ENCODE data around the gene ROR2. TPM values are rescaled to one million over a fixed set of nuclear protein-coding genes. Genes with fewer than 3 reads are reported as not detected.

ROR2 gene
- total RNA-seq, 1 donor from 2014 or later = 0.43 TPM

DNA sequence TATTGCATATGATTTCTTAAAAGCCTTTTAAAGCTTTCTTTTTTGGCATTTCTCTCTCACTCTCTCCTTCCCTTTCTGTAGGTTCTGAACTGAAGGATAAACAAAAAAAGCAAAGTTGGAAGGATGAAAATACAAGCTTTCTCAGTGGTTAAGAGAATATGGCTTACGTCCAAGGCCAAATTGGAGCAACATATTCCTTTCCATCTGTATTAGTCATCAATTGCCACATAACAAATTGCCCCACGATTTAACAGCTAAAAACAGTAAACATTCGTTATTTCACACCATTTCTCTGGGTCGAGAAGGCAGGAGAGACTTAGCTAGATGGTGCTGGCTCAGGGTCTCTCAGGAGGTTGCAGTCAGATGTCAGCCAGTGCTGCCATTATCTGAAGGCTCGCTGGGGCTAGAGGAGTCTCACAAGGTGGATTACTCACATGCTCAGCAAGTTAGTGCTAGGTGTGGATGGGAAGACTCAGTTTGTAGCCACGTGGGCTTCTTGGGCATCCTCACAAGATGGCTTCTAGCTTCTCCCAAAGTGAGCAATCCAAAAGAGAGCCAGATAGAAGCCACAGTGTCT lies 2.0 kb upstream of the ROR2 start:
- intact Hi-C loops (cut with DNase I) = no loop called here
- DNase-seq (no peak), ATAC-seq (ENCODE audit: poor library complexity) (no peak)

DNA sequence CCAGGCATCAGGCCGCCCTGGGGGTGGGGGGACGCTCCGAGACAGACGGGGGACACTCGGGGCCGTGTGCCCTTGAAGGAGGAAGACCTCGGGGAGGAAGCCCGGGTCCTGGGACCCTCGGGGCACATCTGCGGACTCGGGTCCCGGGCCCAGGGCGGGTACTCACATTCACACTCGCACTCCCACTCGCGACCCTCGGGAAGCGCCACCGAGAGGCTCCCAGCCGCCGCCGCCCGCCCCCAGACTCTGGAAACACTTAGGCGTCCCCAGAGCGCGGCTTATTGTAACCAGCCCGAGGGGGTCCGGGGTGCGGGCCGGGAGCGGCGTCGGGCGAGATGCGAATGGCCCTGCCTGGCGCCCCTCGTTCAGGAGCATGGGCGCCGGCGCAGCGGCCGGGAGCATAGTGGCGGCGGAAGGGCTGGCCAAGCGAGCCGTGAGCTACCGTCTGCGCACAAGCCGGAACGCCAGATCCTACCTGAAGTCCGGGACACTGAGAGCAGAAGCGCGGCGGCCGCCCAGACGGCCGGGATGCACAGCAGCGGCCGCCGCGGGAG lies 559 bp downstream of the ROR2 start:
- DNase-seq (no peak), ATAC-seq (ENCODE audit: poor library complexity) (peak; percentile 28)
- intact Hi-C loops (cut with DNase I) = no loop called here

DNA sequence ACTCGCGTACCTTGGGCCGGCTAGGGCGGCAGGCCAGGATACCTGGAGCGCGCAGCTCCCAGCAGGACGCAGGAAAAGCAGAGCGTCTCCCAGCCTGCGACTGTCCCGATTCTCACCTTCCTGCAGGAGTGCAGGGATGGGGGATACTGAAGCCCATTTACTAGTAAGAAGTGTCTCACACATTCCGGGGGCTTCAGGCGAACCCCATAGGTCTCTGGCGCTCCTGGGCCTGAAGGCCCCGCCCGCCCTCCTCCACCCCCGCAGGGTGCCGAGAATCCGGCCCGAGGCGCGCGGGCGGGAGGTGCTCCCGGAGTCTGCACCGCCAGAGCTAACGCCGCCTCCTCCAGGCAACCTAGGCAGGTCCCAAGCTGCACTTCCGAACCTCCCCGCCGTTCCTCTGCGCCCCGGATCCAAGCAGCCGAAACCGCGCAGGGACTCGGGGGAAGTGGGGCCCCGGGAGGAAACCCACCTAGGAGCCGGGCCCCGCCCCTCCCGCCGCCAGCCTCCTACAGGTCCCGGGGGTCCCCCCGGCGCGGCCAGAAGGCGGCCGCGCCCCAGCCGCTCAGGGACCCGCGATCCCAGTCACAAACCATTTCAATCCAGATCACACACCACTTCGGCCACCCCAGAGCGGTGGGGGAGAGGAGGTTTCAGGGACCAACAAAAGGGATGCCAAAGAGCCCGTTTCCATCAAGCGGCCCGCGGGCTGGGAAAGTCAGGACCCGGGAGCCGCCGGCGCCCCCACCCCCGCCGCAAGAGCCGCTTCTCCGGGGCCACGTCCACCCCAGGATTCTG lies 1.2 kb downstream of the ROR2 start:
- ATAC-seq (ENCODE audit: poor library complexity) = peak; percentile 63
- intact Hi-C loops (cut with DNase I) = no loop called here
- peak; percentile 47 for DNase-seq

DNA sequence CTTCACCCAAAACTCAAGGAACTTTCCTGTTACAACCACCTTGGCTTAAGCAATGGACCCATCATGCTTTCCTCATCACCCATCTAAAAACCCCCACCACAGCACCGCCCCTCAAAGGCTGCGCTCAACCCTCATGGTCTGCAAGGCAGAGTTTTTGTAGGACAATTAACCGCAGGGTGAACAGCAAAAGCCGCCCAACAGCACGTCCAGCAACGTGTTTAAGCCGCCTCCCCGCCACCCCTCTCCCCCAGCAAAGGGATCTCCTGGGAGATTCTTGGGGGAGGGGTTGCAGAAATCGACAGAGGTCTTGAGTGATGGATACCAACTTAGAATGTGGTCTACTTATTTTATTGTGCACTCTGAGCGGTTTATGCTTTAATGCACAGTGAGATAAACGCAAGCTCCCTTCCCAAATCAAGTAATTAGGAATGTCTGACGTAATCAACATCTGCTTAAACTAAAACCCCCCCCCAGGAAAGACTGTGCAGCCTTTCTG lies 1.9 kb downstream of the ROR2 start:
- DNase-seq (no peak), ATAC-seq (ENCODE audit: poor library complexity) (no peak)
- intact Hi-C loops (cut with DNase I) = no loop called here

DNA sequence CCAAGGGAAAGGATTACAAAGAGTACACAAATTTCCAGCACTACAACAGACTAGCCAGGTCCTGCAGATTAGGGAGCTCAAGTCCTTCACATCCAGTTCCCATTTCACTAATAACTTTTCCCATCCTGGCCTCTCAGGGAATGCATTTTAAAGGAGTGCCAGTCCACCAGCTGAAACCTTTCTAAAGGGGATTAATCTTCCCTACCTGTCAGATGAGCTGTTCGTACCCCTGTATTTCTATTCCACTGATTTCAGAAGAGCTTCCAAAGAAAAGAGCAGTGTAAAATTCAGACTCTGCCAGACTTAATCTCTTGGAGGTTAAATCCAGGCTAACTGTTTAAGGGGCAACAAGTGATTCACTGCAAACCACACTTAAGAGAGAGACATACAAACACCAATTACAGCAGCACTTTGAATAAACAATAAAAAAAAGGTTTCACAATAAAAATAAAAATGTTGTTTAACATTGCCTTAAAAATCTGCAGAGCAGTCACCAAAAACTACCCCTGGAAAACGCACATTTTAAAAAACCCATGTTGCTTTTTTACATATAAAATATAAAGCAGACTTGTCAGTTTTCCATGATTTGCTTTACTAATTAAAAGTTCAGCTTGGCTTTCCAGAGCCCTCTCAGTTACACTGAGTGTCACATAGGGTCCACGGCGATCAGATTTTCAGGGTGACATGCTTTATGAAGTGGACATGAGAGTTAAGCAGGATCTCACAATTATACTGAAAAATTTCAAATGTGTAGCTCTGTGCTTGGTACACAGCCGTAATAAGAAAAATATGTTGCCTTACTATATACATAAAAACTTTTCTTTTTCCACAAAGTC lies 3.2 kb downstream of the ROR2 start:
- no peak for ATAC-seq (ENCODE audit: poor library complexity)
- DNase-seq = no peak
- intact Hi-C loops (cut with DNase I) = no loop called here

DNA sequence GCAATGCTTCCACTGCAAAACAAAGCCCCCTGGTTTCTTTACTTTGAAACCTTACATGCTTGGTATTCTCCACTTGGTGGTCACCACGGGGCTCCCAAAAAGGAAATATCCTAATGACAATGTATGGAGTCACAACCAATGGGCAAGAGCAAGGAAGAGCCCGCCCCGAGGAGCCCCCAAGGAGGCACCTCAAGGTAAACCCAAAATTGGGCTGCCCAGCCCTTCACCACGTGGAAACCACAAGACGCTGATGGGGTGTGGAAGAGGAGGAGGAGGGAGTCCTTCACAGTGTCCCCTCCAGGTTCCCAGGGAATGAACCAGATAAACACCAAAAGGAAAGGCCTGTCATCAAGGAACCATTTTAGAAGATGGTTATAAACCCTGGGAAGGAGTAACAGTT lies 3.8 kb downstream of the ROR2 start:
- no peak for DNase-seq
- intact Hi-C loops (cut with DNase I) = no loop called here
- ATAC-seq (ENCODE audit: poor library complexity) = no peak

DNA sequence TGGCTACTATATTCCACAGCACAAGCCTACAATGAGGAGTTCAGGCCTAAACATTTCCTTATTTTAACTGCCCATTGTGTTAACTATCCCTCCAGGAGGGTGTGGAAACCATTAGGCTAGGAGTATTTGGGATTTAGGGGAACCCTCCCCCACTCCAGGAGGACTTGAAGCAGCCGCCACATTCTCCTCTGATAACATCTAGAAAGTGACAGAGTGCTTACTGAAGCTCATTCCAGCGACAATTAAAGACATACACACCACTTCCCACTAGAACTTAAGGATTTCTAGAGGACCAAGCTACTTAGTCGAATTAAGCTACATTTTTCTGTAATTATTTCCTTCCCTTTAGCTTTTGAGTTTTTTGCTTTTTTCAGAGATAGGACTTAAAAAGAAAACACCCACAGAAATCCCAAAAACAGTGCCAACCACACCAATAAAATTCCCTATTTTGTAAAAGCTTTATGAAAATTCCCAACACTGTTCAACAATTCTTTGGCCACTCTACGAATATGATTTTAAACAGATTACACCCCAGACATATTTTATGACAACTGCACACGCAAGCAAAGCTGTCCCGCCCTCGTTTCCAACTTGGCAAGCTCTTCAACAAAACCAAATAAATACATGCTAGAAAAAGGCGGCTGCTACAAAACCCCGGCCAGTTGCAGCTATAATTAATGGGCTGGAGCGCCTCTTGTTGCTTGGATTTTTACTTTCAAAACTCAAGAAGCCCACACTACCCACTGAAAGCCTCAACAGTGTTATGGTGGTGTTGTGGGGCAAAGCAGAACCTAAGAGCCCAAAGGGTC lies 4.5 kb downstream of the ROR2 start:
- DNase-seq (no peak), ATAC-seq (ENCODE audit: poor library complexity) (peak; percentile 34)
- intact Hi-C loops (cut with DNase I) = no loop called here

DNA sequence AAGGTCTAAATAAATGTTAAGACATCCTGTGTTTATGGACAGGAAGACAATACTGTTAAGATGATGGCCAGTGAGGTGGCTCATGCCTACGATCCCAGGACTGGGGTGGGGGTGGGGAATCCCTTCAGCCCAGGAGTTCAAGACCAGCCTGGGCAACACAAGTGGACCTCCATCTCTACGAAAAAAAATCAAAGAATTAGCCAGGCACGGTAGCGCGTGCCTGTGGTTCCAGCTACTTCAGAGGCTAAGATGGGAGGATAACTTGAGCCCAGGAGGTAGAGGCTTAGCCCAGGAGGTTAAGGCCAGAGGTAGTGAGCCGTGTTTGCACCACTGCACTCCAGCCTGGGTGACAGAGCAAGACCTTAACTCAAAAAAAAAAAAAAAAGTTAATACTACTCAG lies 5.3 kb downstream of the ROR2 start:
- ATAC-seq (ENCODE audit: poor library complexity) (no peak), DNase-seq (no peak)
- intact Hi-C loops (cut with DNase I) = no loop called here

DNA sequence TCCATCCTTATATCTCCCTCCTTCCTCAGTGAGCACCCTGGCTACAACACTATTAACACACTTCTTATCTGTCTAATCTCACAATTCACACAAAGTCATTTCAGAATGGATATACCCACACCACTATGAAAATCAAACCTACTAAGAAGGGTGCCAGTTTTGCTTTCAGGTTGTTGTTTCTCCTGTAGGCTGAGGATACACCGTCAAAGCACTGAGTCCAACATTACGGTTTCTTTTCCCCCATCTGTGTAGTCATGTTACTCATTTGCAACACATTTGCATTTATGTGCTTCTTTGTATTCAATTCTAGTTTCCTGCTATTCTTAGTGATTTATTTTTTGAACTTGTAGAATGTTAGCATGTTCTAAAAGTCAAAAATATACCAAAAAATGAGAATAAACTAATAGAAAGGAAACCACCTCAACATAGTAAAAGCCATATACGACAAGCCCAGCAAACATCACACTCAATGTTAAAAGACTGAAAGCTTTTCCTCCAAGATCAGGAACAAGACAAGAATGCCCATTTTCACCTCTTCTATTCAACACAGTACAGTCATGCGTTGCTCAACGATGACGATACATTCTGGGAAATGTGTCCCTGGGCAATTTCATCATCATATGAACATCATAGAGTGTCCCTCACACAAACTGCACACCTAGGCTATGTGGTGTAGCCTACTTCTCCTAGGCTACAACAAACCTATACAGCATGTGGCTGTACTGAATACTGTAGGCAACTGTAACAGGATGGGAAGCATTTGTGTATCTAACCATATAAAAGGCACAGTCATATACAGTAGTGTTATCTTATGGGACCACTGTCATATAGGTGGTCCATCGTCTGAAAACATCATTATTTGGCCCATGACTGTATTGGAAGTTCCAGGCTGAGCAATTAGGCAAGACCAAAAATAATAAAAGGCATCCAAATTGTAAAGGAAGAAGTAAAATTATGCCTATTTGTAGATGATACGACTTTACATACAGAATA lies 6.3 kb downstream of the ROR2 start:
- DNase-seq = no peak
- no peak for ATAC-seq (ENCODE audit: poor library complexity)
- intact Hi-C loops (cut with DNase I) = no loop called here

DNA sequence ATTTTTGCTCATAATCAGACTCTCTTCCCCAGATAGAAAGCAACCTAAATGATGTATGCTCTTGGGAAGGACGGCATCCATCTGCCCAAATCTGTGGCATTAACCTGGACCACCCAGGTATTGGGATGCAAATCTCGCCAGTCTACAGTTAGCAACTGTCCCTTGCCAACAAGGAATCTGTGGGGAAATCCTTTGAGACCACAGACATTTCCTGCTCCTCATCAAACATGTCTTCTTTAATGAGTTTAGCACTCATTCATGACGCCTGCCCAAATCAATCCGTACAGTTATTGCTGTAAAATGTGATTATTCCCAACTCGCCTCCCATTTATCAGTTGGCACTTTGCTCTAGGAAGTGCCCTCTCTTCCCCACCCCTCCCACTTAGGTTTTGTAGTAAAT lies 7.8 kb downstream of the ROR2 start:
- DNase-seq (no peak), ATAC-seq (ENCODE audit: poor library complexity) (no peak)
- intact Hi-C loops (cut with DNase I) = no loop called here

DNA sequence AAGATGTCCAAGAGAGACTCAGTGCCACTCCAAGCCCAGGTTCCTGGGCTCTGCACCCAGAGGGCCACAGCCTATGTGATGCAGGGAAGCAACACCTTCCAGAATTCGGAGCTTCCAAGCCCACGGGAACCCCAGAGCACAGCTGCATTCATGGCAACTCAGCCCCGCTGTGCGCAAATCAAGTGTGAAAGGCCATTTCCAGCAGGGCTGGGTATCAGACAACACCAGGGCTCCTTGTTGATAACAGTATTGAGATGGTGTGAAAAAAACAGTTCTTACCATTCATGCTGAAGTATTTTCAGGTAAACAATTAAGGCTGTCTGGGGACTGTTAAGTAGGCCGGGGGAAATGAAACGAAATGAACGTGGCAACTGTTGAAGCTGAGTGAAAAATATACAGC lies 10.1 kb downstream of the ROR2 start:
- ATAC-seq (ENCODE audit: poor library complexity) (no peak), DNase-seq (no peak)
- intact Hi-C loops (cut with DNase I) = no loop called here

DNA sequence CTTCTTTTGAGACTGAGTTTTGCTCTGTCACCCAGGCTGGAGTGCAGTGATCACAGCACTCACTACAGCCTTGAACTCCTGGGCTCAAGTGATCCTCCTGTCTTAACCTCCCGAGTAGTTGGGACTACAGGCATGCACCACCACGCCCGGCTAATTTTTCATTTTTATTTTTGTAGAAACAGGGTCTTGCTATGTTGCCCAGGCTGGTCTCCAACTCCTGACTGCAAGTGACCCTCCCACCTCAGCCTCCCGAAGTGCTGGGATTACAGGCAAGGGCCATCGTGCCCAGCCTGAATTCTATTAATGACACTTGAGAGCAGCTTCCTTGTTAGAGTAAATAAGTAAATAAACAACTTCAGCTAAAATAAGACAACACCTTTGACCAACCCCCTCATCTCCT lies 12.3 kb downstream of the ROR2 start:
- no peak for ATAC-seq (ENCODE audit: poor library complexity)
- intact Hi-C loops (cut with DNase I) = no loop called here
- DNase-seq = no peak

DNA sequence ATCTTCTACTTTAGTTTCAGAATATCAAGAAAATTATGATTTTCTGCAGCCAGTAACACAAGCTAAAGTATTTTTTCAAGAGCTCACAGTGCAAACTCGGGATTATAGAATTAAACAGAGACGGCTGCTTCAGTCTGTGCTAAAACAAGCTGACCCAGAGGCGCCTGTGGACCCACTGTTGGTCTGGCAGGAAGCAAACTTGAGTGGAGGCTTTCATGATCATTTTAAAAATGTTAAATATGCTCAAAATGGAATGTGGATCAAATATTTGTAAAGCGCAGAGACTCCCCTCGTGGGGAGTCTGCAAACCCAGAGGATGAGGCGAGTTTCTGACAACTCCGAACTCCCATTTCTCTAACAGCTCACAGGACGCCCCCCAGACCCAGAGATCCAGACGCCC lies 13.0 kb downstream of the ROR2 start:
- intact Hi-C loops (cut with DNase I) = no loop called here
- ATAC-seq (ENCODE audit: poor library complexity) (no peak), DNase-seq (no peak)

DNA sequence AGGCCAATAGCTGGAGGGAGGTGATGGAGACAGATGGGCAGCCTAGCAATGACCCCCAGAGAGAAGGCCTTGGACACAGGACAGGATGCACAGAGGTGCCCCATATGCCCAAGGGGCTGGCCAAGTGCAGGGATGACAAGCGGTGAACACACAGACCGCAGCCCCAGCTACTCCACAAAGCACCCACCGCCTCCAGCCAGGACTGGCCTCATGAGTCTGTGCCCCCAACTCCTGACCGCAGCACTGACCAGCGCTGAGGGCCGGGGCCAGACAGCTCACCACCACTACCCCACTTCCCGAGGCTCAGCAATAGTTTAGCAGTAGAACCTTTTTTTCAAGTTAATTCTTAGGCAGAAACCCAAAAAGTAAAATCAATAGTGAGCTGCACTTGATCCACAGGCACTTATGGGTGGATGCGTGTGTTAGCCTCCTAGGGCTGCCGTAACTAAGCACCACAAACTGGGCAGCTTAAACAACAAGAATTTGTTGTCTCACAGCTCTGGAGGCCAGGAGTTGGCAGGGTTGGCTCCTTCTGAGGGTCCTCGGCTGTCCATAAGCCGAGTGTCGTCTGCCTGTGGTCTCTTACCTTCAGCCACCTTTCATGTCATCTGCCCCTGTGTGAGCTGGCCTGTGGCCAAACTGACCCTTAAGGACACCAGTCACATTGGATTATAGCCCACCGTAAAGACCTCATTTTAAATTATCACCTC lies 14.1 kb downstream of the ROR2 start:
- DNase-seq = no peak
- intact Hi-C loops (cut with DNase I) = no loop called here
- no peak for ATAC-seq (ENCODE audit: poor library complexity)

DNA sequence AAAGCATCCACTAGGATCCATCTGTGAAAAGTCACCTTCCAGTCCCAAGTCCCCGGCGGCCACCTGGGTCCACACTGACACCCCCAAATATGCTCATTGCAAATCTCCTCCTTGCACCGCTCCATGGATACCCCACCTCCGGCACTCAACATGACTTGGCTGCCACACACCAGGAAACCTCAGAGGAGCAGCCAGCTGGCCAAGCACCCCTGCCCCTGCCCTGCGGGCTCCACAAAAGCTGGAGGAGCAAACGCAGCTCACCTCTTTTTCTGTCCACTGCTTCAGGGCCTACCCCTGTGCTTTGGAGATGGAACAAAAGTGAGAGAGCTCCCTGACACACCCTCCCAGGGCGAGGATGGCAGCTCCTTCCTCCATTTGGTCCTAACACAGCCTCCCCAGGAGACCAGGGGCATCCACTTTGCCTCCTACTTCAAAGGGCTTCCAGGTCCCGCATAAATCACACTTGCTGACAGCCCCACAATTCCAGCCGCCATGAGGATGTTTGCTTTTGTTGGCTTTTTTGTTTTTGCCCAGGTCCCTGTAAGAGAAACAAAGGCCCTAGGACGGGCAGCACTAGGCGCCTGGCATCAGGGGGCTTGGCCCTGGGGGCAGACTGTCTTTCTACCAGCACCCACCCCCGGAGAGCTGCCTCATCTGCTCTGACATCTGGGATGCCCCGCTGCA lies 14.8 kb downstream of the ROR2 start:
- ATAC-seq (ENCODE audit: poor library complexity) (no peak), DNase-seq (no peak)
- intact Hi-C loops (cut with DNase I) = no loop called here

DNA sequence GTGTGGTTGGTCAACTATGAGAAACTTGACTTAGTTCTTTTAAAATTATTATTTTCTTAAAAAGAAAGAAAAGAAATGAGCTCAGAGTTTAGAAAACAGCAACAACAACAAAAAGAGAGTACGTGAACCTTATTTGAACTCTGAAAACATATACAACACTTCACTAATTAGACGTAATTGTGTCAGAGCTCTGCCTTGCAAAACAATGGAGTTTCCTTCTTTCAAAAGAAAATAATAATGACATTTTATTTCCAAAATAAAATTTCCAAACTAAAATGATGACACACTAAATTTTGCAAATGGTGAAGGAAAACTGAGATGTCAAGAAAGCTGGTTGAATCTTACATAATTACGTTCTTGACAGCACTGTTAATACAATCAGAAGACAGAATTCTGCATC lies 15.4 kb downstream of the ROR2 start:
- no peak for DNase-seq
- intact Hi-C loops (cut with DNase I) = no loop called here
- ATAC-seq (ENCODE audit: poor library complexity) = no peak

Data from Right ventricle myocardium superior (tissue), 1 donor.